ENCODE results near the gene CREB3L2.

CREB3L2 gene

DNA sequence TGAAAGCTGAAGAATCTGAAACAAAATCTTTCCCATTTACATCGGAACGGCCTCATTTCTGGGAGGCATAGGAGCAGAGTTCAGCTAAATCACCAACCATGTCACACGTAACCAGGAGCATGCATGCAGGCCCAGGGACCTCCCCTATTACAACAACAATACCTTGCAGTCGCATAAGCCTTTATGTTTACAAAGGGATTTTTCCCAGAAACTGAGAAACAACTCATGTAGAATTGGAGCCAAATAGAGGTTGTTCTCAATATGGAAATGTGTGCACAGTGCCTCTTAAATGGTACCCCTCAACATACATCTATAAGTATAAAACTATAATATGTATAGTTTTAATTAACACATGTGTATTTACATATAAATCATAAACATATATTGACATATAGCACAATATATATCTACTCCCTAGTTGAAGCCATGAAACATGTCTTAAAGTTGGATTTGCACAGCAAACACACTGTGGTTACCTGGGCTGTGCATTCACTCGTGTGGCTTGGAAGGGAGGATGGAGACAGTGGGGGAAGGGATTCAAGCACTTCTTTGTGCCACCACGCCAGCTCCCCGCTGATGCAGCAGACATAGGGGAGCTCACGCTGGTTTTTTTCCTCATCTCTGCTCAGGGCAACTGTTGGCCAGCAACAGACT is 120.2 kb downstream of the CREB3L2 start:
- Mint-ChIP-seq H3K27ac (no peak overlapping the region), H3K36me3 (peaks cover 34% of the 10 kb centered on the region)

GRCh38 chr7:137880432-137880831 is 121.5 kb downstream of the CREB3L2 start:
- Mint-ChIP-seq H3K4me3 (no peak overlapping the region), H3K36me3 (peaks cover 31% of the 10 kb centered on the region), H3K9me3 (no peaks in the 10 kb centered on the region), H3K27me3 (no peaks in the 10 kb centered on the region), H3K27ac (no peak overlapping the region), H3K4me1 (no peaks in the 10 kb centered on the region)

More for the DNA sequence above, 120.2 kb downstream of the CREB3L2 start:
- Mint-ChIP-seq H3K27me3 (no peaks in the 10 kb centered on the region), H3K4me1 (no peaks in the 10 kb centered on the region), H3K4me3 (no peak overlapping the region), H3K9me3 (no peaks in the 10 kb centered on the region)

DNA sequence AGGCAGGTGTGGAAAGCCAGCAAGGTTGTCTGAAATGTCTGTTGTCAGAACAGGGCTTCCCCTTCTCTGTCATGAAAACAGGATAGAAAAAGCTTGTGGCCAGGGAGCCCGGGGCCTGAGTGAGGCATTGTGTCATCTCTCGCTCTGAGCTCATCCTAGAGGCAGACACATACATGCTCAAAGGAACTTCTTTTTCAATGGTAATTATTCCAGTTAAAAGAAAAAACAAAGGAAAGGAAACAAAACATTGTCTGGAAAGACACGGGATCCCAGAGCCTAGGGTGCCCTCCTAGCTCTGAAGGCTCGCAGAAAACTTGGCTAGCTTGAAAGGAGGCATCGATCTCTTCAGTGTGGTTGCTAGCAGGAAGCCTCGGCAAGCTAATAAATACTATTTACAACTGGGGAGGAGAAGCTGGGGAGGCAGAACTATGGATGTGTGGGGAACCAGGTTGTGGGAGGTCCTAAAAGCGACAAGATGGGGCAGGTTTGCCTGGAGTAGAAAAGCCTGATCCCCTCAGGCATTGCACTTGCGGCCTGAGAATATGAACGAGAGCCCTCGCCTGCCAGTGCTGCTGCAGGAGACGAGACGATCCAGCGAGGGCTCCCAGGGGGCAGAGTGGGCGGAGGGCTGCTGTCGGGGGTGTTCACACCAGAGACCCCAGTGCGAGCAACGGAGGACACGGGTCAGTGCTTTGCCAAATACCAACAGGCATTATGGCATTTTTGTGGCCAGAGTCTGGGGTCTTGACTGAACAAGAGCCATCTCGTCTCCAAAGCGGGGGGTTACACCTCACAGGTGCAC is 122.3 kb downstream of the CREB3L2 start:
- no peaks in the 10 kb centered on the region for H3K4me1 Mint-ChIP-seq
- peaks cover 34% of the 10 kb centered on the region for H3K36me3 Mint-ChIP-seq
- H3K4me3 Mint-ChIP-seq = no peak overlapping the region
- H3K9me3 Mint-ChIP-seq = no peaks in the 10 kb centered on the region
- no peak overlapping the region for H3K27ac Mint-ChIP-seq
- no peaks in the 10 kb centered on the region for H3K27me3 Mint-ChIP-seq

- peaks cover 31% of the 10 kb centered on the region for H3K36me3 Mint-ChIP-seq
- H3K4me1 Mint-ChIP-seq = peaks cover 2% of the 10 kb centered on the region
- H3K4me3 Mint-ChIP-seq = no peak overlapping the region
- H3K27ac Mint-ChIP-seq = no peak overlapping the region
- H3K9me3 Mint-ChIP-seq = no peaks in the 10 kb centered on the region
- H3K27me3 Mint-ChIP-seq = no peaks in the 10 kb centered on the region
Measured at GRCh38 chr7:137878333-137878961, 123.4 kb downstream of the CREB3L2 start.

DNA sequence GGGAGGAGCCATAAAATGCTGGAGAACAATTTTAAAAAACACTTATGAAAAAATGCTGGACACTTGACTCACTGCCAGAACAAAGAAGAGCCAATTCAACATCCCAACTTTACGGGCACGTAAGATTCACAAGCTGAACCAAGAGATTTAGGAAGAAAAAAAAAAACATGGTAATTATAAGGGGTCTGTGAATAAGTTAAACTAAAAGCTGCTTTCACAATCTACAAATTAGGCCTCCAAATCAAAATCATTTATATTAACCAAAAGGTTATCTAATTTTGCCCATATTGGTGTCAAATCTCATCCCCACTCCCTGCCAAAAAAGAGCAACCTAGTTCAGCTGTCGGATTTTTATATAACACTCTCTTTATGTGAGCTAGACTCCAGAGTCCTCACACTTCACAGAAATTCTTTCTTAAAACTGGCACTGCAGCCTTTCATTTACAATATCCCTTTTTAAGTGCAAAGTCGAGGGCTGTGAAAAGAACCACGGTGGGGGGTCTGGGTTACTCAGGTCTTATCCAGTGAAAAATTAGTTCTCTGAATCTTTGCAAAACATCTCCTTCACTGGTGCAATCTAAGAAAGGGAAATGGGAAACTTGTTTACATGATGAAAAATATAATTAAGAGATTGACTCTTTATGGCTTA is 124.7 kb downstream of the CREB3L2 start:
- no peaks in the 10 kb centered on the region for H3K9me3 Mint-ChIP-seq
- no peaks in the 10 kb centered on the region for H3K27me3 Mint-ChIP-seq
- no peak overlapping the region for H3K27ac Mint-ChIP-seq
- H3K36me3 Mint-ChIP-seq = peaks cover 26% of the 10 kb centered on the region
- H3K4me1 Mint-ChIP-seq = peaks cover 4% of the 10 kb centered on the region
- no peak overlapping the region for H3K4me3 Mint-ChIP-seq

DNA sequence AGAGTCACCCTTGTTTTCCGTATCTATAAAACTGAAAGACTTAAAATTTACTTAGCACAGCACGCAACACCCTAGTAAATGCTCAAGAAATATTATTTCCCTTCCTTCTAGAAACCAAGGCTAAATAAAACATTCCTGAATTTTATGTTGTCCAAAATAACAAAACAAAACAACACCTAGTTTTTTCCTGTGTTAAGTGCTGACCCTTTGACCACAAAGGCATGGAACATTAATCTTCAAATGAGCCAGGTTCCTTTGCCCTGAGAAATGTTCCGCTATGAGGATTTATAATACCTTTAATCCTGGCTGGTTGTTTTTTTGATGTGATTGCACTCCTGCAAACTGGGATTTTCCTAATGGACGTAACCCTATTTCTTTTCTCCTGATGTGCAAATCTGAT is 126.1 kb downstream of the CREB3L2 start:
- no peak overlapping the region for H3K4me3 Mint-ChIP-seq
- peaks cover 4% of the 10 kb centered on the region for H3K4me1 Mint-ChIP-seq
- no peak overlapping the region for H3K27ac Mint-ChIP-seq
- H3K9me3 Mint-ChIP-seq = no peaks in the 10 kb centered on the region
- peaks cover 19% of the 10 kb centered on the region for H3K36me3 Mint-ChIP-seq
- no peaks in the 10 kb centered on the region for H3K27me3 Mint-ChIP-seq

GRCh38 chr7:137873979-137874777 is 127.7 kb downstream of the CREB3L2 start:
- Mint-ChIP-seq H3K36me3 (peaks cover 12% of the 10 kb centered on the region), H3K27me3 (no peaks in the 10 kb centered on the region), H3K9me3 (no peaks in the 10 kb centered on the region), H3K4me3 (no peak overlapping the region), H3K27ac (no peak overlapping the region), H3K4me1 (peaks cover 4% of the 10 kb centered on the region)

GRCh38 chr7:137873524-137873923 is 128.4 kb downstream of the CREB3L2 start:
- H3K4me3 Mint-ChIP-seq = peak overlapping the region; percentile 34
- H3K9me3 Mint-ChIP-seq = no peaks in the 10 kb centered on the region
- H3K4me1 Mint-ChIP-seq = peaks cover 4% of the 10 kb centered on the region
- H3K27me3 Mint-ChIP-seq = no peaks in the 10 kb centered on the region
- no peak overlapping the region for H3K27ac Mint-ChIP-seq
- peaks cover 11% of the 10 kb centered on the region for H3K36me3 Mint-ChIP-seq

- H3K9me3 Mint-ChIP-seq = peaks cover 5% of the 10 kb centered on the region
- H3K36me3 Mint-ChIP-seq = peaks cover 23% of the 10 kb centered on the region
- H3K4me3 Mint-ChIP-seq = no peak overlapping the region
- no peak overlapping the region for H3K27ac Mint-ChIP-seq
- no peaks in the 10 kb centered on the region for H3K27me3 Mint-ChIP-seq
- peaks cover 4% of the 10 kb centered on the region for H3K4me1 Mint-ChIP-seq
Measured at GRCh38 chr7:137871170-137871915, 130.5 kb downstream of the CREB3L2 start.

DNA sequence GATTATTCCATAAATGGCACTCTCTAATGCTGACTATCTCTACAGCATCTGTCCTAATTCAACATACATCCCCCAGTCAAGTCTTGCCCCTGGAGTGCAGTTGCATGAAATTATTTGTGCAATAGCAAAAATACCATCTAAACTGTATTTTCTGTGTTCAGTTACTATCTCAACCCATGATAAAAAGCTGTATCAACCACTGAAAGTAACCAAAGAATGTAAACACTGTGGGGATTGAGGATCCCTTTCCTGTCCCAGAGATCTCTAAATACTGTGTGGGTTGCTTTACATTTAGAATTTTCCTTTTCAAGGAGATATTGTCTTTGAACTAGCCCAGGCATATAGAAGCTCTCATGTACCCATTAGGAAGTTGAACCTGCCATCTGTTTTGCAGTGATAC is 131.2 kb downstream of the CREB3L2 start:
- Mint-ChIP-seq H3K4me3 (no peak overlapping the region), H3K4me1 (peaks cover 4% of the 10 kb centered on the region), H3K9me3 (peaks cover 7% of the 10 kb centered on the region), H3K27me3 (no peaks in the 10 kb centered on the region), H3K36me3 (peaks cover 28% of the 10 kb centered on the region), H3K27ac (no peak overlapping the region)

DNA sequence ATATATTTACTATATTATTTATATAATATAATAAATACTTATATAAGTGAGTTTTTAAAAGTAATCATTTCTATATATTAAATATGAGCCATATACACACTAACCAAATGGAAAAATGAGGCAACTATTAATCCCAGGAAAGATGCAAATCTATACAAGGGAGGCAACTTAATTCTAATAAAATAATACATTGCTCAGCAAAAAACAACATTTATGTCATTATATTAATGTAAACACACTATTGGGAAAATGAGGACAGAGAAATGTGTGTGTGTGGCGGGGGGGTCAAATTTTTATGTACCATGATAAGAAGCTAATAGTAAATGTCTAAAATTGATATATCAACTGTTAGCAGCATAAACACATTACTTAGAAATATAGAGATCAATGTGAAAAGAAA is 131.8 kb downstream of the CREB3L2 start:
- H3K36me3 Mint-ChIP-seq = peaks cover 30% of the 10 kb centered on the region

GRCh38 chr7:137869260-137869659 is 132.6 kb downstream of the CREB3L2 start:
- no peak overlapping the region for H3K27ac Mint-ChIP-seq
- peaks cover 7% of the 10 kb centered on the region for H3K9me3 Mint-ChIP-seq
- H3K4me3 Mint-ChIP-seq = no peak overlapping the region
- no peaks in the 10 kb centered on the region for H3K27me3 Mint-ChIP-seq
- peaks cover 30% of the 10 kb centered on the region for H3K36me3 Mint-ChIP-seq
- H3K4me1 Mint-ChIP-seq = peaks cover 4% of the 10 kb centered on the region

More for the DNA sequence above, 131.8 kb downstream of the CREB3L2 start:
- peaks cover 7% of the 10 kb centered on the region for H3K9me3 Mint-ChIP-seq
- no peak overlapping the region for H3K4me3 Mint-ChIP-seq
- H3K27me3 Mint-ChIP-seq = no peaks in the 10 kb centered on the region
- peaks cover 4% of the 10 kb centered on the region for H3K4me1 Mint-ChIP-seq
- no peak overlapping the region for H3K27ac Mint-ChIP-seq

DNA sequence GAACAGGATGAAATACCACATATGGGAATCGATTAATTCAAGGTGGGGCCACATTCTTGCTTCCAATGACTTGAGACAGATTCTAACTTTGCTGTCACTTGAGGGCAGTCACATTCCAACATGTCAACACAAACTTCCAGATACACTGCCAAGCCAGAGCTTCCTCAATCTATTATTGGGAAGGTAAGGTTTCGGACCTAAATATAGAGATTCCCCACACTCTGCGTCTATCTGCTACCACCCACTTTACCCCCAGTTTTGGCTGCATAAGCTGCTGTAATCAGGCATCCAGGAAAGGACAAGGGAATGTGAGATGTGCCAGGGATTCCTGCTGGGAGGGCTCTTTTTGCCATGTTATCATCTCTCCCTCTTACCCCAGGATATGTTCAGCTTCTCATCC is 134.6 kb downstream of the CREB3L2 start:
- Mint-ChIP-seq H3K9me3 (peaks cover 7% of the 10 kb centered on the region), H3K27ac (no peak overlapping the region), H3K4me3 (no peak overlapping the region), H3K36me3 (peaks cover 32% of the 10 kb centered on the region), H3K4me1 (no peaks in the 10 kb centered on the region), H3K27me3 (no peaks in the 10 kb centered on the region)

DNA sequence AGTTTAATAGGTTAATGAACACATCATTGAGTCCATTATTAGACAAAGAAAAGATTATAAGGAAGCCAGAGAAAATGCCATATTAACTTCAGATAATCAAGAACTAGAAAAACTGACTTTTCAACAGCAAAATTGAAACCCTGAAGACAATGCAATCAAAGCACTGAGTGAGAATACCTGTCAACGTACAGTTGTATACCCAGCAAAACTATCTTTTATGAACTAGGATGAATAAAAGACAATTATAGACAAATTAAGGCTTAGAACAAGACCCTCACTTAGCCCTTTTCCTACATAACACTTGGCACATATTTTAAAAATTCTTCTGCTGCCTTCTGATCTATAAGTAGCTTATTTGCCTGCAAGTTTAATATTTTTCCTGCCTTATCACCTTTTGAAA is 136.1 kb downstream of the CREB3L2 start:
- Mint-ChIP-seq H3K27me3 (no peaks in the 10 kb centered on the region), H3K4me3 (no peak overlapping the region), H3K4me1 (no peaks in the 10 kb centered on the region), H3K9me3 (peaks cover 7% of the 10 kb centered on the region), H3K27ac (no peak overlapping the region), H3K36me3 (peaks cover 32% of the 10 kb centered on the region)

Measured in activated naive CD4-positive, alpha-beta T cell treated with anti-CD3 and anti-CD28 coated beads, Interleukin-2, amount 50 U/mL, for 24 hours (primary cell).